GM21515 (cell line): ENCODE measurements around the gene MYL7.
"Not testable (repeated sequence)": the region's sequence is repeated elsewhere in the genome, so short reads cannot be mapped to it uniquely, and the experiment has no call there.

Source experiments
- ATAC-seq: cut with Tn5 transposase; IDR thresholded peaks from one replicate; pipeline ENCODE4 v1.9.1; 2021; ENCODE audit not compliant: unreplicated experiment

MYL7 gene

DNA sequence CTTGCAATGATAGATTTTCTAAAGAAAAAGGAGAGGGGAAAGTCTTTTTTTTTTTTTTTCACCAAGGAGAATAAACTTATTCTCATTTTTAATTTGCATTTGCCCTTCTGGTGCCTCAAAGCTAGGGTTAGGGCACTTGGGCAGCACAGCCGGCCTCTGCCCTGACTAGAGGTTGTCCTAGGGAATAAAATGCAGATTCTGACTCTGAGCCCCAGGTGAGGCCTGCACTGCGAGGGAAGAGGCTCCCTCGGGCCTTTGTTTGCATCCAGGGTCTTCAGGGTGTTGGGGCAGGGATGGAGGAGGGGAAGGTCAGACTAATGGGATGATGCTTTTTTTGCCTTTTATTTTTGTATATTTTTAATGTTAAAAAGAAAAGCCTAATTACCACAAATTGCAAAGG is 7.8 kb downstream of the MYL7 start:
- no peak for ATAC-seq

DNA sequence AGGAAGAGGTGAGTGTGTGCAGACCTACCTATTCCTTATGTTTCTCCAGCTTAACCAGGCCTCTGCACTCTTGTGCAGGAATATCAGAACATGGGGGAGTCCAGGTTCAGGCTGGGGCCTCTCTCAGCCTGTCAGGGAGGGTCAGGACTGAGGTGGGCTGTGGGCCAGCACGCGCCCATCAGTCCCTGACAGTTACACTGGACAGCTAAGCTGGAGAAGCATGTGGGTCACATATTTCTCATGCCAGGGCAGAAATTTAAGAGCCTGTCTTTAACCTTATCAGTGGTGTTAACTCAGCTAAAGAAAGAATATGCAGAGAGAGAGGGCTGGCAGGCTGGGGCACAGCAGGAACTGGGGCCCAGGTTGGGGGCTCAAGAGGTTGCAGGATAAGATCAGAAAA is 9.1 kb downstream of the MYL7 start:
- ATAC-seq = no peak

DNA sequence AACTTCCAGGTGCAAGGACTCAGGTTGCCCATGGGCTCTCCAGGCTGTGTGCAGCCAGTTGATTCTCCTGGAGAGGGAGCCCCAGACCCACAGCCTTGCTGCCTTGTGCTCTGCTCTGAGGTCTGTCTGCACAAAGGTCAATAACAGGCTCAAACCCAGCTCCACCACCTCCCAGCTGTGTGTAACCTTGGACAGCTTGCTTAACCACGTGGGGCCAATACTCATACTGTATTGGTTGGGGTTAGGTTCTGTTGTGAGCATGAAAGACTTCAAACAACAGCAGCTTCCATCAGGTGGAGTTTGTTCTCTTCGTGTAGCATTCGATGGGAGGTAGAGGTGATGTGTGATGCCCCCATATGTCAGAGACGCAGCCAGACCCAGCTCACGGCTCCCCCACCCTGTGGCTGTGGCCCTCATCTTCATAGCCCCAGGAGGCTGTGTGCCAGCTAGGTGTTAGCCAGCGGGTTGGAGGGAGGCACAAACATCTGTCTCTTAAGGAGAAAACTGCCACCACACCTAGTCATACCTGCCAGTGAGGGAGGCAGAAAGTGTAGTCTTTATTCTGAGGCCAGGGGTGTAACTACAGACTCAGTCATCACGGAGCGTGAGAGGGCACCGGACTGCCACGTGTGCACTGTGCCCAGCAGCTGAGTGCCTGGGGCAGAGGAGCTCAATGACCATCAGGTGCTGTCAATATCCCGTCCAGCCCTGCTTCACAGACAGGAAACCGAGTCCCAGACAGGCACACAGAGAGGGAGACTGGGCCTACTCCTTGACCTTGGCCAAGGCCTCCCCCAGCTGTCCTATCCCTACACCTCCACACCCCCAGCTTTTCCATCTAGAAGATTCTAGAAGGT is 9.7 kb downstream of the MYL7 start:
- no peak for ATAC-seq

GRCh38 chr7:44128721-44129582 is 12.2 kb downstream of the MYL7 start:
- ATAC-seq = no peak

GRCh38 chr7:44127161-44127560 is 14.0 kb downstream of the MYL7 start:
- no peak for ATAC-seq

DNA sequence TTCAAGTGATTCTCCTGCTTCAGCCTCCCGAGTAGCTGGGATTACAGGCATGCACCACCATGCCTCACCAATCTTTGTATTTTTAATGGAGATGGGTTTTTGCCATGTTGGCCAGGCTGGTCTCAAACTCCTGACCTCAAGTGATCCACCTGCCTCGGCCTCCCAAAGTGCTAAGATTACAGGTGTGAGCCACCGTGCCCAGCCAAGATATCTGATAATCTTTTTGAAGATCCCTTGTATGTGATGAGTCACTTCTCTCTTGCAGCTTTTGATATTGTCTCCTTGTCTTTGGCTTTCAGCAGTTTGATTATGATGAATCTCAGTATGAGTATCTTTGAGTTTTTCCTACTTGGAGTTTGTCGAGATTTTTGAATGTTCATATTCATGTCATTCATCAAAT is 14.6 kb downstream of the MYL7 start:
- not testable (repeated sequence) for ATAC-seq

GRCh38 chr7:44124822-44125202 is 16.3 kb downstream of the MYL7 start:
- ATAC-seq = no peak

DNA sequence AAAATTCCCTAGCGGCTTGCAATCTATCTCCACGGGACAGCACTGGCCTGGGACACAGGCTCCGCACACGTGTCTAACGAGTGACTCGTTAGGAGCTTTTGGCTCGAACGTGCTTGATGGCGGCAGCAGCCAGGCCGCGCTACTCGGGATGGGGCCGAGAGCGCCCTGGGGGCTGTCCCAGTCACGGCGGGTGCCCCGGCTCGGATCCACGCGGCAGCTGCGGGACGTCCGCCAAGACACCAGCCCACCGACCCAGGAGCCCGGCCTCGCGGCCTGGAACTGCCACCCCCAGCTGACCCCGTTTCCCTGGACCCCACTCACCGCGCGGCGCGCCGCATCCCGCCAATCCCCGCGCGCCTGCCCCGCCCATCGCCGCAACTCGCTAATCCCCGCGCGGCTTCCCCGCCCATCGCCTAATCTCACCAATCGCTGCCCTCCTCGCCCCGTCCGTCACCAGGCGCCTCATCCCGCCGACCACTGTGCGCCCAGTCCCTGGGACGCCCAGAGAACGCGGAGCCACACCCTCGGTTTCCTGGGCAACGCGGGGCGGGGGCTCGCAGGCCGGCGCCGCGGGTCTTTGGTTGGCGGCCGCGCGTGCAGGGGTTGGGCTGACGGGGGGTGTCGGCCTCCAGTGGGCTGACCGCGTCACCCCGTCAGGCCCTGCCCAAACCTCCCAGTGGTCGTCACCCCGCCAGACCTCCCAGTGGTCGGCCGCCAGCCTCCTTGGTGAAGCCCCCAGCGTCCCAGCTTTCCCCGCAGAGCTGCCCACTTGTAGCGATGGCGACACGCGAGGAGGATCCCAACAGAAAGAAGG is 17.7 kb downstream of the MYL7 start, which contains the start of gene POLD2:
Gene POLD2 (minus strand): TSS at position 359 of the 814 bp plus-strand sequence. CDS start 1,495 bp downstream, outside the sequence.
- peak; percentile 96 for ATAC-seq

DNA sequence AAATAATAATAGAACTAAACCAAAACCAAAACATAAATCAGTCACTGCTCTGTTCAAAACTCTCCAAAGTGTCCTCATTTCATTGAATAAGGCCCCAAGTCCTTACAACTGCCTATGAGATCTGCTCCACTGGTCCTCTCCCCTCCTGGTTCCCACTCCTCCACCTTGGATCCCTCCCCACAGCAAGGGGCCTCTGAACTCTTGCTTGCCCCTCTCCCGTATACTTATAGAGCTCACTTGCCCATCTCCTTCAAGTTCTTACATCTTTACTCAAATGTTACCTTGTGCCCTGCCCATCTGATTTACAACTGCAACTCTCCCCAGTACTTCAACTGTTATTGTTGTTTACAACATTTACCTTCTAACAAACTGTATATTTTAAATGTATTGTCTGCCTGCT is 18.6 kb downstream of the MYL7 start:
- ATAC-seq = no peak

DNA sequence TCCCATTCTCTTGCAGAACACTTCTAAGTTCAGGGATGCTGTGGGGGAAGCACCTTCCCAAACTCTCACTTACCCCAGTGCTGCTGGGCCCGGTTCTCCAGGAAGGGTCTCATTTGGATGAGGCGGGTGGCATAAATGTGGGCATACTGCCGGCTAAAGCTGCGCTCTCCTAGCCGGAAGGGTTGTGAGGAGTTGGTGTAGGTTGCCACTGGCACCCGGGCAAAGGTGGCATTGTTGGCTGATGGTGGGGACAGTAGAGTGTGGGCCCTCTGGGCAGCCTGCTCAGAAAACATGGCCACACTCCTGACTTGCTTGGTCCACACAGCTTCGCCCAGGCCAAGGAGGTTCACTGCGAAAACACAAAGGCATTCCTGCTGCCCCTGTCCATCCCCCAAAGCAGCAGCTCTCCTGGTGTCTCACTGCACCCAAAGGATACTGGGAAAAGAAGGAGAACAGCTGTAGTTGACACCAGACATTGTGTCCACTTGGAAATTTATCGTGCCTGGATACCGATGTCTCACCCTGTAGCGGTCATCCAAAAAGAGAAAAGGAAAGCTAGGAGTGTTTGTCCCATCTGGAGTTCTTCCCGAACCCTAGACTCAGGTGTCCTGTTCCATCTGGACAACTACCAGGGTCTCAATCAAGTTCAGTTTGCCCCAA is 19.2 kb downstream of the MYL7 start:
- no peak for ATAC-seq

- no peak for ATAC-seq
Measured at GRCh38 chr7:44120395-44120794, 20.7 kb downstream of the MYL7 start.

- ATAC-seq = no peak
Measured at GRCh38 chr7:44119829-44120380, 21.2 kb downstream of the MYL7 start.

GRCh38 chr7:44117801-44118429 is 23.2 kb downstream of the MYL7 start:
- no peak for ATAC-seq

DNA sequence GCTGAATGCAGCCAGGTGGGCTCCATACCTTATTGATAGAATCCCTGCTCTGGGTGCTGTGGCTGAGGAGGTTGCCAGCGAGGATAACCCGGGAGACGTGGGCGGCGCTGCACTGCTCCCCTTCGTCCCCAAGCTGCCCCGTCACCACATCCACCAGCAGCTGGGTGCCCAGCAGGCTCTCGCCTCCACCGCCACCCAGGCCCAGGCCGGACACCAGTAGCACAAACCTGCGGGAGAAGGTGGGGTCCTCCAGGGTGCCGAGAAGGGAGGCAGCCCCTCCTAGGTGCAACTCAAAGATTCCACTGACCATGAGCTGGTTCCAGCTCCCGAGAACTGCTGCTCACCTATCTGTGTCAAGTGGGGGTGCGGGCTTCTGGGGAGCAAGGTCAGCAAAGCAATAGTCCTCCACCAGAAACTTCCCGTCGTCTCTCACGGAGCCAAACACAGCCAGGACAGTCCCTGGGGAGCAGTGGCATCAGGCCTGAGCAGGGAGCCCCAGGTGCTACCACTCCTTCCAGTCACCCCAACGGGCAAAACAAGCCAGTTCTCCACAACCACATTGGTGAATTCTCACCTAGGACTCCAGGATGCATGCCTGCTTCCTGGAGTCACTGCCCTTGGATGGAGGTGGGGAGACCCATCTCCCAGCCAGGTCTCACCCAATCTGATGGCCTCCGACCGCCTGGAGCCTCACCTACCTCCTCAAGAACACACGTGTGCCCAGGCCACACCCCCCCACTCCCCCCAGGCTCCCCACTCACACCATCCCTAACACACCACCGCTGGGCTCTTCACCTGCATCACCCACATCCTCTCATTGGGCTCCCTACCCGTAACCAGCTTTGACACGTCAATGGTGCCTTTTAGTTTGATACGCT is 24.1 kb downstream of the MYL7 start:
- no peak for ATAC-seq

DNA sequence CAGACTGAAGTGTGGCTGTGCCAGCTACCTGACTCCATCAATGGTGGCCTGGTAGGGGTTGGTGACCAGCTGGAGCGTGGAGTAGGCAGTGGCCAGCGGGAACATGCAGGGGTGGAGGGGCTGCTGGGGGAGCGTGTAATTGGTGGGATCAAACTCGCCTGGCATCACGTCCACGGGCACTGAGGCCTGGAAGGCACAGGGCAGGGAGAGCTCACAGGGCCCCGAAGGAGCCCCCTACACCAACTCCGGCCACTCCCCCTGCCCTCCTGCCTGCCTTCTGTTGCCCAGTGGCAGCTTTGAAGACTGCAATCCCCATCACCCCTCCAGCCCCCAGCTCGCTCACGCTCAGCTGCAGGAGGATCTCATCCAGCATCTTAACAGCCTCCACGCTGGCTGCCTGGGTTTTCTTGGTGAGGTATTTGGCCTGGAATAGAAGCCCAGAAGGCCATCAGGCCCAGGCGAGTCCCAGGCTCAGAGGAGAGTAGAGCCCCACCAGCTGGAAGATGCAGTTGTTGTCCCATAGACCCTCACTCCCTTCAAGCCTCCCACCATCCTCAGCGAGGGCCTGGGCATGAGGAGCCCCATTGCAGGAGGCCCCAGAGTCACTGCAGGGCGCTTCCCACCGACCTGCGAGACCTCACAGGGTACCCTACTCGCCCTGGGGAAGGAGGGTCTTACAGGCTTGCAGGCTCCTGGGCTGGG is 24.9 kb downstream of the MYL7 start:
- no peak for ATAC-seq

GRCh38 chr7:44114586-44115310 is 26.4 kb downstream of the MYL7 start:
- ATAC-seq = no peak

GRCh38 chr7:44113764-44114354 is 27.3 kb downstream of the MYL7 start:
- no peak for ATAC-seq
